Keratinocyte (primary cell): ENCODE measurements around the gene MYH15. TPM values are rescaled to one million over a fixed set of nuclear protein-coding genes. Genes with fewer than 3 reads are reported as not detected.

Experiments
- DNase-seq: peaks from one replicate; pipeline ENCODE4 v3.0.0-alpha.2; 2011; ENCODE audit warnings: low read depth, missing footprints, low spot score
- FAIRE-seq: peaks from 2 replicates; lab custom pipeline; 2011; peaks lifted over from hg19 to GRCh38; lab: Jason Lieb, UNC
- H2AFZ ChIP-seq: 2 replicates; pipeline ENCODE4 v1.6.0; 2012; ENCODE audit warnings: low read length, control low read depth, inconsistent platforms; ENCODE audit not compliant: control insufficient read depth
- H3K27ac ChIP-seq: 2 replicates; pipeline ENCODE4 v1.5.1; 2011; ENCODE audit warnings: low read length; ENCODE audit not compliant: control insufficient read depth, insufficient read depth
- H3K27me3 ChIP-seq: 3 replicates; pipeline ENCODE4 v1.6.0; 2011; ENCODE audit warnings: low read length; ENCODE audit not compliant: control insufficient read depth, insufficient read depth; ENCODE audit errors: extremely low read depth
- H3K36me3 ChIP-seq, 2 experiments: 2 replicates in 1 of 2; 3 replicates in 1 of 2; pipeline ENCODE4 v1.5.1; 2011; ENCODE audit warnings: low read length in 2 of 2, mild to moderate bottlenecking in 1 of 2; ENCODE audit not compliant: control insufficient read depth in 2 of 2, insufficient read depth in 2 of 2; ENCODE audit errors: extremely low read depth in 1 of 2
- H3K4me1 ChIP-seq: 3 replicates; pipeline ENCODE4 v1.5.1; 2011; ENCODE audit warnings: low read length; ENCODE audit not compliant: control insufficient read depth, insufficient read depth; ENCODE audit errors: extremely low read depth
- H3K4me2 ChIP-seq: 3 replicates; pipeline ENCODE4 v1.6.0; 2011; ENCODE audit warnings: low read depth, low read length; ENCODE audit not compliant: control insufficient read depth, insufficient read depth; ENCODE audit errors: extremely low read depth
- H3K4me3 ChIP-seq, 3 experiments: fragments of 200-600 bp in 1 of 3; sonication (generic) in 1 of 3; 2 replicates in 2 of 3; 3 replicates in 1 of 3; pipeline ENCODE4 v1.5.1; 2011 to 2016; ENCODE audit warnings: low read length in 3 of 3, mild to moderate bottlenecking in 3 of 3, control low read depth in 2 of 3, inconsistent platforms in 1 of 3, low read depth in 1 of 3, mixed read lengths in 1 of 3, mixed run types in 1 of 3, moderate library complexity in 1 of 3; ENCODE audit not compliant: control insufficient read depth in 2 of 3, insufficient read depth in 2 of 3; ENCODE audit errors: extremely low read depth in 1 of 3
- H3K79me2 ChIP-seq: 2 replicates; pipeline ENCODE4 v1.6.0; 2012; ENCODE audit warnings: low read length; ENCODE audit not compliant: control insufficient read depth, insufficient read depth
- H3K9ac ChIP-seq: 3 replicates; pipeline ENCODE4 v1.6.0; 2011; ENCODE audit warnings: low read length; ENCODE audit not compliant: control insufficient read depth, insufficient read depth; ENCODE audit errors: extremely low read depth
- H3K9me1 ChIP-seq: 3 replicates; pipeline ENCODE4 v1.6.0; 2011; ENCODE audit warnings: low read length; ENCODE audit not compliant: control insufficient read depth, insufficient read depth; ENCODE audit errors: extremely low read depth
- H3K9me3 ChIP-seq: 2 replicates; pipeline ENCODE4 v1.5.1; 2012; ENCODE audit warnings: low read depth, low read length; ENCODE audit not compliant: control insufficient read depth
- H4K20me1 ChIP-seq: 3 replicates; pipeline ENCODE4 v1.6.0; 2011; ENCODE audit warnings: low read length; ENCODE audit not compliant: control insufficient read depth, insufficient read depth; ENCODE audit errors: extremely low read depth
- CTCF ChIP-seq, 3 experiments: IDR thresholded peaks in 1 of 3; conservative IDR thresholded peaks in 1 of 3; optimal IDR thresholded peaks in 1 of 3; 2 replicates in 2 of 3; 3 replicates in 1 of 3; pipeline versions ENCODE3 to v1.5.1; 2011; ENCODE audit warnings: low read length in 3 of 3, mild to moderate bottlenecking in 3 of 3, moderate library complexity in 2 of 3, control low read depth in 1 of 3, inconsistent platforms in 1 of 3; ENCODE audit not compliant: insufficient read depth in 2 of 3; ENCODE audit errors: extremely low read depth in 1 of 3
- EZH2 ChIP-seq: IDR thresholded peaks from one replicate; pipeline ENCODE4 v1.6.1; 2012; ENCODE audit warnings: inconsistent platforms, mild to moderate bottlenecking, low read length, moderate library complexity
- dilution Hi-C: fragments of 300-500 bp; cut with MboI; formaldehyde crosslinking; loops from one replicate; pipeline ENCODE4 v1.7.0; 2020; ENCODE audit warnings: low sequenced_read_pairs; ENCODE audit not compliant: extremely low pct_ligation_motif_present
- polyA plus RNA-seq, 5 experiments: library from polyadenylated mRNA; depleted of rRNA in 3 of 5; stranded (reverse) in 3 of 5; stranded (forward) in 1 of 5; unstranded in 1 of 5; fragments of >200 nt; gene quantifications; 1 replicate in 1 of 5; 2 replicates in 3 of 5; 3 replicates in 1 of 5; pipeline versions ENCODE4 v1.2.1 to v1.2.3, GENCODE V29; 2011 to 2012; ENCODE audit warnings: missing spikeins in 2 of 5, low read depth in 1 of 5, low replicate concordance in 1 of 5

Gene MYH15
- polyA plus RNA-seq, 1 donor (not counting 4 experiments of a cell fraction or from before 2014, with no cell fraction given): 0.87 TPM

- Histone ChIP-seq H3K4me2 (no peak overlapping the region), H3K27ac (no peak overlapping the region), H2AFZ (no peak overlapping the region), H3K4me3 (no peak overlapping the region), H3K79me2 (no peaks in the 10 kb centered on the region), H3K9ac (no peak overlapping the region), H3K27me3 (no peaks in the 10 kb centered on the region), H4K20me1 (no peaks in the 10 kb centered on the region), H3K9me3 (no peaks in the 10 kb centered on the region), H3K9me1 (no peaks in the 10 kb centered on the region), H3K4me1 (no peaks in the 10 kb centered on the region), H3K36me3 (no peaks in the 10 kb centered on the region)
- FAIRE-seq (no peak), DNase-seq (no peak)
- dilution Hi-C loops: no loop called here
- TF ChIP-seq CTCF (optimal IDR thresholded peaks at IDR 0.05 in 1 of 3, IDR thresholded peaks at IDR 0.05 in 1 of 3, conservative IDR thresholded peaks at IDR 0.05 in 1 of 3; ENCODE audit: extremely low read depth in 1 of 3, insufficient read depth in 2 of 3, low read length in 3 of 3): no peak
Observed at GRCh38 chr3:108401836-108402235, 108.6 kb downstream of the MYH15 start.

DNA sequence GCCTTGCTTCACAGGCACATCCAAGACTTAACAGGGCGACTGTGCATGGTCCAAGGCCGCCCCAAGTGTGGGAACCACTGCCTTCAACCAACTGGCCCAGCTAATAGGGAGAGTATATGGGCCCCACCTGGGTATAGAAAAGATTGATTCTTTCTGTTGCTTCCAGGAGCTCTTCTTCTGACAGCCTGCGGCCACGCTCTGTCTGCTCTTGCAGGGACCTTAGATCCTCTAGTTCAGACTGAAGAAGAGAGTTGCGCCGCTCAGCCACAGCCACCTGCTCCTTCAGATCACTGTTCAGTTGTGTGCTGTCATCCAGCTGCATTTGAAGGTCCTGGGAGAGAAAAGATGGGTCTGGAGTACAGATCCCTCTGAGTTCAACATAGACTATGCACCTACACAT is 111.9 kb downstream of the MYH15 start:
- Histone ChIP-seq H3K9me3 (no peaks in the 10 kb centered on the region), H3K79me2 (no peaks in the 10 kb centered on the region), H3K9ac (no peak overlapping the region), H3K9me1 (no peaks in the 10 kb centered on the region), H3K27ac (no peak overlapping the region), H3K4me1 (no peaks in the 10 kb centered on the region), H3K4me2 (no peak overlapping the region), H3K27me3 (no peaks in the 10 kb centered on the region), H4K20me1 (no peaks in the 10 kb centered on the region), H2AFZ (no peak overlapping the region), H3K36me3 (no peaks in the 10 kb centered on the region), H3K4me3 (no peak overlapping the region)
- dilution Hi-C loops: no loop called here
- no peak for DNase-seq
- TF ChIP-seq CTCF (optimal IDR thresholded peaks at IDR 0.05 in 1 of 3, IDR thresholded peaks at IDR 0.05 in 1 of 3, conservative IDR thresholded peaks at IDR 0.05 in 1 of 3; ENCODE audit: extremely low read depth in 1 of 3, insufficient read depth in 2 of 3, low read length in 3 of 3) (no peak), EZH2 (no peak)
- no peak for FAIRE-seq
